ENCODE data around the gene GATC. TPM values are rescaled to one million over a fixed set of nuclear protein-coding genes. Genes with fewer than 3 reads are reported as not detected.

GATC gene
- total RNA-seq, 2 donors from 2014 or later: 11.6 to 13.6 TPM

DNA sequence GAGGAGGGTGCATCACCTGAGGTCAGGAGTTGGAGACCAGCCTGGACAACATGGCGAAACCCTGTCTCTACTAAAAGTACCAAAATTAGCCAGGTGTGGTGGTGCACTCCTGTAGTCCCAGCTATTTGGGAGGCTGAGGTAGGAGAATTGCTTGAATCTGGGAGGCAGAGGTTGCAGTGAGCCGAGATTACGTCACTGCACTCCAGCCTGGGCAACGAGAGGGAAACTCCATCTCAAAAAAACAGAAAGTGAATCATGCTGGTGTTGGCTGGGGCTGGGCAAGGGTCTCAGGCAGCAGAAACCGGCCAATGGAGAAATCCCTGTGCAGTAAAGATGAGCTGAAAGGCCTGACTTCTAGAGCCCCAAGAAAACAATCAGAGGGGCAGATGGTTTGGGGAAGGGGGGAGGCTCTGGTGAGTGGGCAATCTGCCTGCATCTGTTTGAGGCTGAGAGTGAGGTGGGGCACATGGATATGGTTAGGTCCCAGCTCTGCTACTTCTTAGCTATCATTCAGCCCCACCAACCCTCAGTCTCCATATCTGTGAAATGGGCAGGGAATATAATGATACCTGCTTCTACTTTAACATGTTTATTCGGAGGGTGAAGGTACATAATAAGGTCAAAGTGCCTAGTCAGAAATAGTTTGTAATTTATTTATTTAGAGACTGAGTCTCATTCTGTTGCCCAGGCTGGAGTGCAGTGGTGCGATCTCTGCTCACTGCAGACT lies 29.6 kb upstream of the GATC start:
- Histone ChIP-seq H3K27me3 (no peaks in the 10 kb centered on the region), H3K4me1 (no peaks in the 10 kb centered on the region), H3K9me3 (no peaks in the 10 kb centered on the region), H3K36me3 (no peaks in the 10 kb centered on the region), H3K27ac (no peak overlapping the region), H3K4me3 (no peak overlapping the region)
- DNase-seq (ENCODE audit: low spot score): no peak
- TF ChIP-seq, protein P1, sequence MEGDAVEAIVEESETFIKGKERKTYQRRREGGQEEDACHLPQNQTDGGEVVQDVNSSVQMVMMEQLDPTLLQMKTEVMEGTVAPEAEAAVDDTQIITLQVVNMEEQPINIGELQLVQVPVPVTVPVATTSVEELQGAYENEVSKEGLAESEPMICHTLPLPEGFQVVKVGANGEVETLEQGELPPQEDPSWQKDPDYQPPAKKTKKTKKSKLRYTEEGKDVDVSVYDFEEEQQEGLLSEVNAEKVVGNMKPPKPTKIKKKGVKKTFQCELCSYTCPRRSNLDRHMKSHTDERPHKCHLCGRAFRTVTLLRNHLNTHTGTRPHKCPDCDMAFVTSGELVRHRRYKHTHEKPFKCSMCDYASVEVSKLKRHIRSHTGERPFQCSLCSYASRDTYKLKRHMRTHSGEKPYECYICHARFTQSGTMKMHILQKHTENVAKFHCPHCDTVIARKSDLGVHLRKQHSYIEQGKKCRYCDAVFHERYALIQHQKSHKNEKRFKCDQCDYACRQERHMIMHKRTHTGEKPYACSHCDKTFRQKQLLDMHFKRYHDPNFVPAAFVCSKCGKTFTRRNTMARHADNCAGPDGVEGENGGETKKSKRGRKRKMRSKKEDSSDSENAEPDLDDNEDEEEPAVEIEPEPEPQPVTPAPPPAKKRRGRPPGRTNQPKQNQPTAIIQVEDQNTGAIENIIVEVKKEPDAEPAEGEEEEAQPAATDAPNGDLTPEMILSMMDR (IDR thresholded peaks at IDR 0.05): no peak

DNA sequence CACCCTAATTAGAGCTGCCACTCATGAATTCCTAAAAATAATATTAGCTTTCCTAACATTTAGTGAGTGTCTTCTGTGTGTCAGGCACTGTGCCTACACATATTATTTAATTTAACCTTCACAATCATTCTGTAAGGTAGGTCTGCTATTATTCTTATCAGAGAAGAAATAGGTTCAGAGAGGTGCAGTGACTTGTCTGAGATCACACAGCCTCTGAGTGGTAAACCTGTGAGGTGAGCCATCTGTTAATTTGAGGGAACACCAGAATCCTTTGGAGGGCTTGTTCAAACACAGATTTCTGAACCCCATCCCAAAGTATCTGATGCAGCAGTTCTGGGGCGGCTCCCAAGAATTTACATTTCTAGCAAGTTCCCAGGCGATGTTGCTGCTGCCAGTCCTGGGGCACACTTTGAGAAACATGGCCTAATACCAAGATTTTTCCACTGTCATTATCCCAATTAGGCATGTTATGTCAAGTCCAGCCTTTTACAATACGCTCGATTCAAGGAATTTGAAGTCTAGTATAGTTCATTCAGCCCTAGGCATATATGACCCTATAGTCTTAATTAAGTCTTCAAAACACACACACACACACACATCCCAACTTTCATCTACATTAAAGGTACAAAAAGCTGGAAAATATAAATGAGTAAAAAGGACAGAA lies 28.2 kb upstream of the GATC start:
- Histone ChIP-seq H3K27me3 (no peaks in the 10 kb centered on the region), H3K4me3 (no peak overlapping the region), H3K36me3 (no peaks in the 10 kb centered on the region), H3K27ac (no peak overlapping the region), H3K4me1 (no peaks in the 10 kb centered on the region), H3K9me3 (no peaks in the 10 kb centered on the region)
- TF ChIP-seq, protein P1 (IDR thresholded peaks at IDR 0.05): no peak
- no peak for DNase-seq (ENCODE audit: low spot score)

DNA sequence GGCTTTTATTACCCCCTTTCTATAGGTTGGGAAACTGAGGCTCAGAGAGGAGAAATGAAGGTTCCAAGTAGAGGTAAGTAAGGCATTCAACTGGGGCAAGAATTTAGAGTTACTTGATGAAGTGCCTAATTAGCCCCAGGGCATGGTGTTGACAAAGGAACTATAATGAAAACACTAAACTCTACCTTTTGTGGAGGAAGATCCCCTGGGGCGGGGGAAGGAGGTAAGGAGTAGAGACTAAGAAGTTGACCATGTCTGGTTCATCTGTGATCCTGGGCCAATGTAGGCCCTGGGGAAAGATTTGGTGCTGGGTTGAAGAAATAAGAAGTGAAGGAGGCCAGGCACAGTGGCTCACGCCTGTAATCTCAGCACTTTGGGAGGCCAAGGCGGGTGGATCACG lies 24.5 kb upstream of the GATC start:
- H3K36me3 ChIP-seq: no peaks in the 10 kb centered on the region
- no peaks in the 10 kb centered on the region for H3K9me3 ChIP-seq
- no peaks in the 10 kb centered on the region for H3K27me3 ChIP-seq
- no peaks in the 10 kb centered on the region for H3K4me1 ChIP-seq
- DNase-seq (ENCODE audit: low spot score): no peak
- TF ChIP-seq, protein P1 (IDR thresholded peaks at IDR 0.05): no peak
- H3K27ac ChIP-seq: no peak overlapping the region
- no peak overlapping the region for H3K4me3 ChIP-seq

DNA sequence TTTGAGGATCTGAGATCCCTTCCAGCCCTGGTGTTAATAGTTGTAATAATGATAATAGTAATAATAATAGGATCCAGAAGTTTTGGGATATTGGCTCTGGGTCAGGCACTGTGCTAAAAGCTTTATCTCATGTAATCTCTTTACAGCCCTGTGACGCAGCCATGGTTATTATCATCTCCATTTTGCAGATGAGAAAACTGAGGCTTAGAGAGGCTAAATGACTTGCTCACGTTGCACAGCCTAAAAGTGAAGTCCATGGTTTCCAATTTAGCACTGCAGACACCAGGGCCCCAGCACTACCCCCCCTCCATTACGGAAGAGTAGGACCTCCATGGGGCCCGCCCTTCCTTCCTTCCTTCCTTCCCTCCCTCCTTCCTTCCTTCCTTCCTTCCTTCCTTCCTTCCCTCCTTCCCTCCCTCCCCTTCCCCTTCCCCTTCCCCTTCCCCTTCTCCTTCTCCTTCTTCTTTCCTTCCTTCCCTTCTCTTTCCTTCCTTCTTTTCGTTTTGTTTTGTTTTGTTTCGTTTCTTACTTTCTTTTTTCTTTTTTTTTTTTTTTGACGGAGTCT lies 23.3 kb upstream of the GATC start:
- H3K9me3 ChIP-seq: no peaks in the 10 kb centered on the region
- H3K4me3 ChIP-seq: no peak overlapping the region
- no peak for DNase-seq (ENCODE audit: low spot score)
- H3K27me3 ChIP-seq: no peaks in the 10 kb centered on the region
- H3K27ac ChIP-seq: no peak overlapping the region
- no peaks in the 10 kb centered on the region for H3K36me3 ChIP-seq
- TF ChIP-seq, protein P1 (IDR thresholded peaks at IDR 0.05): no peak
- H3K4me1 ChIP-seq: no peaks in the 10 kb centered on the region

DNA sequence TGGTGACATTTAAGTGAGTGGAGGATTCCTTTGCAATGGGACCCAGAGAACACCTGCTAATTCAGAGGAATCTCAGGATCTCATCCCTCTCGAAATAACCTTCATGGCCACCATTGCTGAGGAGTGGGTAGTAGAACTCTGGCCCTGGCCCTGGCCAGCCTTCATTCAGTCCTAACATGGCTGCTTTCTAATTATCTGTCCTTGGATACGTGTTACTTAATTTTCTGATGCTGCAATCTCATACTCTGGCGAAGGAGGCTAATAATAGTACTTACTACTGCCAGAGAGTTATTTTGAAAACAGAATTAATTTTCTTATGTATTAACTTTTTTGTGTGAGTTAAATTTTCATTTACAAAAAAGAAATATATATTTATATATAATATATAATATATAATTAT lies 20.4 kb upstream of the GATC start:
- TF ChIP-seq, protein P1 (IDR thresholded peaks at IDR 0.05): no peak
- no peak for DNase-seq (ENCODE audit: low spot score)
- no peaks in the 10 kb centered on the region for H3K4me1 ChIP-seq
- H3K27me3 ChIP-seq: no peaks in the 10 kb centered on the region
- H3K36me3 ChIP-seq: no peaks in the 10 kb centered on the region
- H3K9me3 ChIP-seq: no peaks in the 10 kb centered on the region
- no peak overlapping the region for H3K27ac ChIP-seq
- no peak overlapping the region for H3K4me3 ChIP-seq
